MM.1S (cell line): ENCODE data around the gene HPSE2.

Experiments used
- DNase-seq: peaks from one replicate; pipeline ENCODE4 v3.0.0-alpha.2; 2015
- H2AFZ ChIP-seq: fragments of 300-600 bp; sonication (generic); 2 replicates; pipeline ENCODE4 v1.6.0; 2016; ENCODE audit warnings: antibody characterized with exemption, low read length
- H3F3A ChIP-seq: fragments of 300-600 bp; sonication (generic); 2 replicates; pipeline ENCODE4 v1.6.1; 2016; ENCODE audit warnings: mild to moderate bottlenecking, antibody characterized with exemption, low read length, moderate library complexity, mixed read lengths; ENCODE audit not compliant: insufficient read depth
- H3K27ac ChIP-seq: fragments of 300-600 bp; sonication (generic); 2 replicates; pipeline ENCODE4 v1.5.1; 2016; ENCODE audit warnings: mild to moderate bottlenecking, low read length
- H3K27me3 ChIP-seq: fragments of 300-600 bp; sonication (generic); replicated peaks from 2 replicates; pipeline ENCODE4 v1.6.0; 2016; ENCODE audit warnings: low read length; ENCODE audit not compliant: insufficient read depth
- H3K36me3 ChIP-seq: fragments of 300-600 bp; sonication (generic); replicated peaks from 2 replicates; pipeline ENCODE4 v1.6.1; 2016; ENCODE audit warnings: mild to moderate bottlenecking, low read length, mixed read lengths; ENCODE audit not compliant: insufficient read depth
- H3K4me1 ChIP-seq: fragments of 300-600 bp; sonication (generic); 2 replicates; pipeline ENCODE4 v1.6.1; 2016; ENCODE audit warnings: low read length, mixed read lengths
- H3K4me2 ChIP-seq: fragments of 300-600 bp; sonication (generic); 2 replicates; pipeline ENCODE4 v1.6.0; 2016; ENCODE audit warnings: low read depth, low read length
- H3K4me3 ChIP-seq: fragments of 300-600 bp; sonication (generic); 2 replicates; pipeline ENCODE4 v1.5.1; 2016; ENCODE audit warnings: low read length, mixed read lengths
- H3K79me2 ChIP-seq: fragments of 300-600 bp; sonication (generic); 2 replicates; pipeline ENCODE4 v1.6.1; 2016; ENCODE audit warnings: mixed run types, low read length, mixed read lengths
- H3K9ac ChIP-seq: fragments of 300-600 bp; sonication (generic); 2 replicates; pipeline ENCODE4 v1.6.1; 2016; ENCODE audit warnings: low read length, mixed read lengths
- H3K9me2 ChIP-seq: fragments of 300-600 bp; sonication (generic); replicated peaks from 2 replicates; pipeline ENCODE4 v1.6.1; 2016; ENCODE audit warnings: mild to moderate bottlenecking, low read length, mixed read lengths; ENCODE audit not compliant: insufficient read depth
- H3K9me3 ChIP-seq: fragments of 300-600 bp; sonication (generic); replicated peaks from 2 replicates; pipeline ENCODE4 v1.6.1; 2016; ENCODE audit warnings: mild to moderate bottlenecking, low read length, mixed read lengths; ENCODE audit not compliant: insufficient read depth
- H4K20me1 ChIP-seq: fragments of 300-600 bp; sonication (generic); 2 replicates; pipeline ENCODE4 v1.6.1; 2016; ENCODE audit warnings: mild to moderate bottlenecking, low read length, moderate library complexity, mixed read lengths; ENCODE audit not compliant: insufficient read depth
- CTCF ChIP-seq: fragments of 300-600 bp; sonication (generic); IDR thresholded peaks from 2 replicates; pipeline ENCODE4 v1.5.1; 2016; ENCODE audit warnings: antibody characterized with exemption, low read length, mixed read lengths
- EZH2 ChIP-seq: fragments of 300-600 bp; sonication (generic); optimal IDR thresholded peaks from 2 replicates; pipeline ENCODE3; 2017; ENCODE audit warnings: low read depth, mild to moderate bottlenecking, antibody characterized with exemption, low read length, mixed read lengths
- EZH2phosphoT487 ChIP-seq: fragments of 300-600 bp; sonication (generic); IDR thresholded peaks from 2 replicates; pipeline ENCODE4 v1.6.1; 2018; ENCODE audit warnings: antibody characterized with exemption, low read length

HPSE2 gene

GRCh38 chr10:99057936-99058690 lies 177.5 kb downstream of the HPSE2 start:
- no peak for DNase-seq
- H3K4me3 ChIP-seq = no peak overlapping the region
- no peak overlapping the region for H2AFZ ChIP-seq
- H3K79me2 ChIP-seq = no peaks in the 10 kb centered on the region
- no peaks in the 10 kb centered on the region for H3K9me2 ChIP-seq
- no peaks in the 10 kb centered on the region for H3K9me3 ChIP-seq
- H3K9ac ChIP-seq = no peak overlapping the region
- no peaks in the 10 kb centered on the region for H3K36me3 ChIP-seq
- H3F3A ChIP-seq = no peaks in the 10 kb centered on the region
- TF ChIP-seq CTCF = no peak
- TF ChIP-seq EZH2phosphoT487 = no peak
- TF ChIP-seq EZH2 = no peak
- H4K20me1 ChIP-seq = no peaks in the 10 kb centered on the region
- H3K4me2 ChIP-seq = no peak overlapping the region
- no peaks in the 10 kb centered on the region for H3K27me3 ChIP-seq
- H3K4me1 ChIP-seq = no peaks in the 10 kb centered on the region
- H3K27ac ChIP-seq = no peak overlapping the region

- Histone ChIP-seq H2AFZ (no peak overlapping the region), H3K4me1 (no peaks in the 10 kb centered on the region), H3K9me3 (no peaks in the 10 kb centered on the region), H3K27me3 (no peaks in the 10 kb centered on the region), H3K27ac (no peak overlapping the region), H4K20me1 (no peaks in the 10 kb centered on the region), H3K36me3 (no peaks in the 10 kb centered on the region), H3K9ac (no peak overlapping the region), H3K4me3 (no peak overlapping the region), H3F3A (no peaks in the 10 kb centered on the region), H3K79me2 (no peaks in the 10 kb centered on the region), H3K9me2 (no peaks in the 10 kb centered on the region), H3K4me2 (no peak overlapping the region)
- no peak for DNase-seq
- TF ChIP-seq CTCF (no peak), EZH2 (no peak), EZH2phosphoT487 (no peak)
Measured at GRCh38 chr10:99045671-99046070, 190.0 kb downstream of the HPSE2 start.

- TF ChIP-seq EZH2phosphoT487 (no peak), EZH2 (no peak), CTCF (no peak)
- no peaks in the 10 kb centered on the region for H3K9me2 ChIP-seq
- no peak overlapping the region for H3K4me2 ChIP-seq
- no peaks in the 10 kb centered on the region for H3K27me3 ChIP-seq
- H3K4me3 ChIP-seq = no peak overlapping the region
- no peaks in the 10 kb centered on the region for H3K79me2 ChIP-seq
- H4K20me1 ChIP-seq = no peaks in the 10 kb centered on the region
- no peak overlapping the region for H3K9ac ChIP-seq
- no peaks in the 10 kb centered on the region for H3F3A ChIP-seq
- no peaks in the 10 kb centered on the region for H3K4me1 ChIP-seq
- H3K36me3 ChIP-seq = no peaks in the 10 kb centered on the region
- H2AFZ ChIP-seq = no peak overlapping the region
- no peak overlapping the region for H3K27ac ChIP-seq
- H3K9me3 ChIP-seq = no peaks in the 10 kb centered on the region
- no peak for DNase-seq
Measured at GRCh38 chr10:99042051-99042771, 193.4 kb downstream of the HPSE2 start.
